B cell (primary cell): ENCODE measurements around the gene ALKAL2. TPM values are rescaled to one million over a fixed set of nuclear protein-coding genes. Genes with fewer than 3 reads are reported as not detected.

ENCODE experiments used
- ATAC-seq: fragments of 200-7000 bp; cut with Tn5 transposase; one replicate; pipeline ENCODE4 v1.10.0; 2021; ENCODE audit warnings: low read depth, mild to moderate bottlenecking, moderate number of reproducible peaks, moderate library complexity
- CTCF ChIA-PET: fragments of 350-600 bp; sonication (Branson Sonifier 250); formaldehyde crosslinking; loops from one replicate; lab custom pipeline; 2021; ENCODE audit warnings: antibody characterized with exemption, inconsistent platforms; lab: Charles Lee
- POLR2A ChIA-PET: fragments of 350-600 bp; sonication (Branson Sonifier 250); formaldehyde crosslinking; loops from one replicate; lab custom pipeline; 2021; ENCODE audit warnings: antibody characterized with exemption; lab: Charles Lee
- DNase-seq: peaks from one replicate; pipeline ENCODE4 v3.0.0; 2013
- H2AFZ ChIP-seq: 2 replicates; pipeline ENCODE4 v1.6.1; 2012; ENCODE audit warnings: mild to moderate bottlenecking, low read depth, low read length; ENCODE audit not compliant: insufficient read depth, poor library complexity, severe bottlenecking
- H3K27ac ChIP-seq, 2 donors: 1 replicate in 1 of 2; 2 replicates in 1 of 2; pipeline ENCODE4 v1.5.1; 2012 to 2013; ENCODE audit warnings: low read length in 2 of 2, mild to moderate bottlenecking in 2 of 2, moderate library complexity in 1 of 2
- H3K27me3 ChIP-seq, 4 experiments: fragments of 200-600 bp in 1 of 4; sonication (generic) in 1 of 4; replicated peaks in 1 of 4; 1 replicate in 2 of 4; 2 replicates in 2 of 4; pipeline versions ENCODE4 v1.6.1 to v1.7.0; 2013 to 2016; ENCODE audit warnings: low read length in 3 of 4, mild to moderate bottlenecking in 2 of 4, mixed read lengths in 1 of 4, moderate library complexity in 1 of 4; ENCODE audit not compliant: insufficient read depth in 4 of 4, control insufficient read depth in 3 of 4; ENCODE audit errors: control extremely low read depth in 1 of 4
- H3K36me3 ChIP-seq, 2 experiments: replicated peaks in 1 of 2; 1 replicate in 1 of 2; 2 replicates in 1 of 2; pipeline versions ENCODE4 v1.6.1 to v1.7.1; 2013; ENCODE audit warnings: low read length in 1 of 2; ENCODE audit not compliant: insufficient read depth in 2 of 2, control insufficient read depth in 1 of 2; ENCODE audit errors: control extremely low read depth in 1 of 2, extremely low read depth in 1 of 2
- H3K4me1 ChIP-seq, 2 donors: fragments of 200-600 bp in 1 of 2; sonication (generic) in 1 of 2; 1 replicate in 1 of 2; 2 replicates in 1 of 2; pipeline versions ENCODE4 v1.5.1 to v1.6.1; 2013 to 2017; ENCODE audit warnings: low read length in 2 of 2; ENCODE audit not compliant: control insufficient read depth in 2 of 2, insufficient read depth in 2 of 2
- H3K4me2 ChIP-seq: replicated peaks from 2 replicates; pipeline ENCODE3; 2012; ENCODE audit warnings: mild to moderate bottlenecking, low read depth, low read length; ENCODE audit not compliant: poor library complexity, severe bottlenecking
- H3K4me3 ChIP-seq, 5 experiments: fragments of 200-600 bp in 1 of 5; sonication (generic) in 1 of 5; 1 replicate in 3 of 5; 2 replicates in 2 of 5; pipeline versions ENCODE4 v1.5.1 to v1.7.0; 2011 to 2016; ENCODE audit warnings: low read length in 4 of 5, mild to moderate bottlenecking in 4 of 5, low read depth in 2 of 5, control low read depth in 1 of 5, moderate library complexity in 1 of 5; ENCODE audit not compliant: insufficient read depth in 1 of 5; ENCODE audit errors: control extremely low read depth in 1 of 5, extremely low read depth in 1 of 5
- H3K79me2 ChIP-seq: fragments of 200-600 bp; sonication (generic); one replicate; pipeline ENCODE4 v1.6.0; 2016; ENCODE audit warnings: low read length; ENCODE audit not compliant: control insufficient read depth, insufficient read depth
- H3K9ac ChIP-seq: fragments of 200-600 bp; sonication (generic); 2 replicates; pipeline ENCODE4 v1.6.1; 2017; ENCODE audit warnings: mild to moderate bottlenecking, low read length, moderate library complexity
- H3K9me3 ChIP-seq, 3 donors: one replicate each; pipeline versions ENCODE4 v1.6.1 to v1.7.1; 2013; ENCODE audit warnings: low read length in 2 of 3; ENCODE audit not compliant: control insufficient read depth in 2 of 3, insufficient read depth in 1 of 3; ENCODE audit errors: control extremely low read depth in 1 of 3
- H4K20me1 ChIP-seq: 2 replicates; pipeline ENCODE4 v1.6.0; 2012; ENCODE audit warnings: mild to moderate bottlenecking, low read length; ENCODE audit not compliant: insufficient read depth, control insufficient read depth, poor library complexity, severe bottlenecking
- H3K27ac Mint-ChIP-seq: one replicate; pipeline ENCODE4 v1.8.0; 2021; ENCODE audit warnings: mixed read lengths
- H3K27me3 Mint-ChIP-seq: one replicate; pipeline ENCODE4 v1.8.0; 2021; ENCODE audit warnings: mixed read lengths
- H3K4me1 Mint-ChIP-seq: one replicate; pipeline ENCODE4 v1.8.0; 2021; ENCODE audit warnings: mixed read lengths
- H3K4me3 Mint-ChIP-seq: one replicate; pipeline ENCODE4 v1.8.0; 2021; ENCODE audit warnings: mixed read lengths
- H3K9me3 Mint-ChIP-seq: one replicate; pipeline ENCODE4 v1.8.0; 2022; ENCODE audit warnings: mixed read lengths; ENCODE audit not compliant: insufficient read depth
- EZH2 ChIP-seq: IDR thresholded peaks from 2 replicates; pipeline ENCODE4 v1.6.1; 2012; ENCODE audit warnings: borderline replicate concordance, low read depth, mild to moderate bottlenecking, moderate library complexity, low read length; ENCODE audit not compliant: insufficient read depth, poor library complexity, severe bottlenecking
- WGBS: methylation state at CpG from one replicate; pipeline ENCODE4 v1.1.5; 2013; ENCODE audit warnings: missing lambda C conversion rate; ENCODE audit not compliant: insufficient coverage; 5-methylcytosine and 5-hydroxymethylcytosine counted together
- intact Hi-C: fragments of 100-400 bp; cut with micrococcal nuclease; formaldehyde crosslinking; loops from one replicate; pipeline ENCODE4 v1.10.0; 2022
- polyA plus RNA-seq: library from polyadenylated mRNA; depleted of rRNA; stranded (reverse); fragments of >200 nt; gene quantifications from 2 replicates; pipeline ENCODE4 v1.2.3, GENCODE V29; 2012
- total RNA-seq, 2 donors: library from RNA; stranded (reverse); fragments of 120-200 nt in 1 of 2; gene quantifications; 1 replicate in 1 of 2; 2 replicates in 1 of 2; pipeline versions ENCODE4 v1.2.3 to v1.2.4, GENCODE V29; 2013 to 2022
- TF ChIP-seq, protein P1 (sequence below): fragments of 200-600 bp; IDR thresholded peaks from one replicate; pipeline ENCODE4 v1.8.0; 2022; ENCODE audit warnings: antibody characterized with exemption, mild to moderate bottlenecking

The ALKAL2 gene
- total and polyA plus RNA-seq, 2 donors (not counting 1 experiment from before 2014, with no cell fraction given): 0.79 to 5.3 TPM

GRCh38 chr2:256094-256493, 31.8 kb downstream of the ALKAL2 start:
- DNase-seq (no peak), ATAC-seq (no peak)
- ChIA-PET POLR2A (no interaction called here), CTCF (interaction anchor here (1.7 kb wide), 1 partner anchor 9 kb away, joined by 6 read pairs; no protein-coding TSS in a partner anchor)
- no CpG with 5 or more reads among the region's 3 CpGs for WGBS
- Mint-ChIP-seq H3K9me3 (peaks cover 2% of the 10 kb centered on the region), H3K27me3 (no peaks in the 10 kb centered on the region), H3K4me3 (no peak overlapping the region), H3K4me1 (no peaks in the 10 kb centered on the region), H3K27ac (no peak overlapping the region)
- Histone ChIP-seq H2AFZ (no peak overlapping the region), H3K9ac (no peak overlapping the region), H3K79me2 (no peaks in the 10 kb centered on the region), H3K36me3 (peaks cover 0 to 4% of the 10 kb centered on the region in 2 experiments), H3K4me1 (no peaks in the 10 kb centered on the region), H3K27me3 (no peaks in the 10 kb centered on the region), H3K4me2 (no peak overlapping the region), H3K27ac (no peak overlapping the region), H4K20me1 (no peaks in the 10 kb centered on the region), H3K4me3 (no peak overlapping the region), H3K9me3 (peaks cover 0 to 2% (median 0%) of the 10 kb centered on the region in 3 donors)
- no peak for TF ChIP-seq EZH2
- intact Hi-C loops: no loop called here

DNA sequence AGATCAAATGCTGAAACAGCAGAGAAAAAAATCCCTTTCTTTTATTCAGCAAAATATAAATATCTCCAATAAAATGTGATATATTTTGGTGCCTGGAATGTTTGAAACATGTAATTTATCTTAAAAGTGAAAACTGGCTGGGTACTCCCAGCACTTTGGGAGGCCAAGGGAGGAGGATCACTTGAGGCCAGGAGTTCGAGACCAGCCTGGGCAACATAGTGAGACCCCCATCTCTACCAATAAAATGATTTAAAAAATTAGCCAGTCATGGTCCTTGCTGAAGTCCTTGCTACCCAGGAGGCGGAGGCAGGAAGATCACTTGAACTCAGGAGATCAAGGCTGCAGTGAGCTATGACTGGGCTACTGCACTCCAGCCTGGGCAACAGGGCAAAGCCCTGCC, 32.7 kb downstream of the ALKAL2 start:
- intact Hi-C loops: no loop called here
- Mint-ChIP-seq H3K27me3 (no peaks in the 10 kb centered on the region), H3K4me3 (no peak overlapping the region), H3K9me3 (peaks cover 2% of the 10 kb centered on the region), H3K27ac (no peak overlapping the region), H3K4me1 (no peaks in the 10 kb centered on the region)
- Histone ChIP-seq H3K79me2 (no peaks in the 10 kb centered on the region), H3K4me1 (no peaks in the 10 kb centered on the region), H2AFZ (no peak overlapping the region), H3K9ac (no peak overlapping the region), H3K4me3 (no peak overlapping the region), H3K27ac (no peak overlapping the region), H3K4me2 (no peak overlapping the region), H4K20me1 (no peaks in the 10 kb centered on the region), H3K9me3 (peaks cover 0 to 2% (median 0%) of the 10 kb centered on the region in 3 donors), H3K36me3 (peaks cover 0 to 4% of the 10 kb centered on the region in 2 experiments), H3K27me3 (no peaks in the 10 kb centered on the region)
- ATAC-seq (no peak), DNase-seq (no peak)
- POLR2A ChIA-PET: no interaction called here
- no peak for TF ChIP-seq EZH2
- TF ChIP-seq, protein P1, sequence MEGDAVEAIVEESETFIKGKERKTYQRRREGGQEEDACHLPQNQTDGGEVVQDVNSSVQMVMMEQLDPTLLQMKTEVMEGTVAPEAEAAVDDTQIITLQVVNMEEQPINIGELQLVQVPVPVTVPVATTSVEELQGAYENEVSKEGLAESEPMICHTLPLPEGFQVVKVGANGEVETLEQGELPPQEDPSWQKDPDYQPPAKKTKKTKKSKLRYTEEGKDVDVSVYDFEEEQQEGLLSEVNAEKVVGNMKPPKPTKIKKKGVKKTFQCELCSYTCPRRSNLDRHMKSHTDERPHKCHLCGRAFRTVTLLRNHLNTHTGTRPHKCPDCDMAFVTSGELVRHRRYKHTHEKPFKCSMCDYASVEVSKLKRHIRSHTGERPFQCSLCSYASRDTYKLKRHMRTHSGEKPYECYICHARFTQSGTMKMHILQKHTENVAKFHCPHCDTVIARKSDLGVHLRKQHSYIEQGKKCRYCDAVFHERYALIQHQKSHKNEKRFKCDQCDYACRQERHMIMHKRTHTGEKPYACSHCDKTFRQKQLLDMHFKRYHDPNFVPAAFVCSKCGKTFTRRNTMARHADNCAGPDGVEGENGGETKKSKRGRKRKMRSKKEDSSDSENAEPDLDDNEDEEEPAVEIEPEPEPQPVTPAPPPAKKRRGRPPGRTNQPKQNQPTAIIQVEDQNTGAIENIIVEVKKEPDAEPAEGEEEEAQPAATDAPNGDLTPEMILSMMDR: no peak
- 100% methylated on average over 1 of the region's 2 CpGs for WGBS
- CTCF ChIA-PET: interaction anchor here (1.4 kb wide), 1 partner anchor 8 kb away, joined by 3 read pairs; no protein-coding TSS in a partner anchor
